Nephron progenitor cell (in vitro differentiated cells): Measurements from ENCODE around the gene OR2S2.
"Not testable (repeated sequence)": the region's sequence is repeated elsewhere in the genome, so short reads cannot be mapped to it uniquely, and the experiment has no call there.

Source experiments
- DNase-seq: peaks from one replicate; pipeline ENCODE4 v3.0.0; 2021
- H3K27ac Mint-ChIP-seq: 2 replicates; pipeline ENCODE4 v1.8.0; 2021; ENCODE audit warnings: mild to moderate bottlenecking, moderate library complexity, mixed read lengths
- H3K27me3 Mint-ChIP-seq: 2 replicates; pipeline ENCODE4 v1.8.0; 2021; ENCODE audit warnings: mild to moderate bottlenecking, low read depth, mixed read lengths; ENCODE audit not compliant: poor library complexity
- H3K36me3 Mint-ChIP-seq: 2 replicates; pipeline ENCODE4 v1.8.0; 2021; ENCODE audit warnings: low read depth, mixed read lengths
- H3K4me1 Mint-ChIP-seq: 2 replicates; pipeline ENCODE4 v1.8.0; 2021; ENCODE audit warnings: mixed read lengths
- H3K4me3 Mint-ChIP-seq: 2 replicates; pipeline ENCODE4 v1.8.0; 2021; ENCODE audit warnings: mild to moderate bottlenecking, moderate library complexity, mixed read lengths
- H3K9me3 Mint-ChIP-seq: 2 replicates; pipeline ENCODE4 v1.8.0; 2021; ENCODE audit warnings: mild to moderate bottlenecking, moderate library complexity, mixed read lengths
- TF ChIP-seq, protein P1 (sequence below): fragments of 200-600 bp; sonication (generic); IDR thresholded peaks from 2 replicates; pipeline ENCODE4 v1.5.0; 2021; ENCODE audit warnings: antibody characterized with exemption

OR2S2 gene

DNA sequence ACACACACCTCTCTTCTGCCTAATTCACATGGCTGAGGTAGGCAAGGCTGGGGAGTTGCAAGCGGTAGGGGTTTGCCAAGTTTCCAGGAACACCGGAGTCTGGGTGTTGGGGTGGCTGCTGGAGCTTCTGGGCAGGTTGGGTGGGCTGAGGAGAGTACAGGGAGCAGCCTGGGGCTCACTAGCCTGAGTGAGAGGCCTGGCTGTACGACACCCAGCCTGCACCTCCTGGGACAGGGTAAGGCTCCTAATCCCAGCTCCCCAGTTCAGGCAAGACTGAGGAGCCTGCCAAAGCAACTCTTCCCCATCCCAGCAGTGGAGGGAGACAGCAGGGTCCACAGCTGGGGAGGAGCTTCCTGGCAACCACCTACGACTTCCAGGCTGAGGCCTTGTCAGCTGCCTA lies 40.7 kb downstream of the OR2S2 start:
- Mint-ChIP-seq H3K27me3 (peaks cover 2% of the 10 kb centered on the region), H3K27ac (no peak overlapping the region), H3K9me3 (no peaks in the 10 kb centered on the region), H3K4me1 (peaks cover 4% of the 10 kb centered on the region), H3K4me3 (no peak overlapping the region), H3K36me3 (no peaks in the 10 kb centered on the region)
- TF ChIP-seq, protein P1, sequence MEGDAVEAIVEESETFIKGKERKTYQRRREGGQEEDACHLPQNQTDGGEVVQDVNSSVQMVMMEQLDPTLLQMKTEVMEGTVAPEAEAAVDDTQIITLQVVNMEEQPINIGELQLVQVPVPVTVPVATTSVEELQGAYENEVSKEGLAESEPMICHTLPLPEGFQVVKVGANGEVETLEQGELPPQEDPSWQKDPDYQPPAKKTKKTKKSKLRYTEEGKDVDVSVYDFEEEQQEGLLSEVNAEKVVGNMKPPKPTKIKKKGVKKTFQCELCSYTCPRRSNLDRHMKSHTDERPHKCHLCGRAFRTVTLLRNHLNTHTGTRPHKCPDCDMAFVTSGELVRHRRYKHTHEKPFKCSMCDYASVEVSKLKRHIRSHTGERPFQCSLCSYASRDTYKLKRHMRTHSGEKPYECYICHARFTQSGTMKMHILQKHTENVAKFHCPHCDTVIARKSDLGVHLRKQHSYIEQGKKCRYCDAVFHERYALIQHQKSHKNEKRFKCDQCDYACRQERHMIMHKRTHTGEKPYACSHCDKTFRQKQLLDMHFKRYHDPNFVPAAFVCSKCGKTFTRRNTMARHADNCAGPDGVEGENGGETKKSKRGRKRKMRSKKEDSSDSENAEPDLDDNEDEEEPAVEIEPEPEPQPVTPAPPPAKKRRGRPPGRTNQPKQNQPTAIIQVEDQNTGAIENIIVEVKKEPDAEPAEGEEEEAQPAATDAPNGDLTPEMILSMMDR, result no peak
- no peak for DNase-seq

DNA sequence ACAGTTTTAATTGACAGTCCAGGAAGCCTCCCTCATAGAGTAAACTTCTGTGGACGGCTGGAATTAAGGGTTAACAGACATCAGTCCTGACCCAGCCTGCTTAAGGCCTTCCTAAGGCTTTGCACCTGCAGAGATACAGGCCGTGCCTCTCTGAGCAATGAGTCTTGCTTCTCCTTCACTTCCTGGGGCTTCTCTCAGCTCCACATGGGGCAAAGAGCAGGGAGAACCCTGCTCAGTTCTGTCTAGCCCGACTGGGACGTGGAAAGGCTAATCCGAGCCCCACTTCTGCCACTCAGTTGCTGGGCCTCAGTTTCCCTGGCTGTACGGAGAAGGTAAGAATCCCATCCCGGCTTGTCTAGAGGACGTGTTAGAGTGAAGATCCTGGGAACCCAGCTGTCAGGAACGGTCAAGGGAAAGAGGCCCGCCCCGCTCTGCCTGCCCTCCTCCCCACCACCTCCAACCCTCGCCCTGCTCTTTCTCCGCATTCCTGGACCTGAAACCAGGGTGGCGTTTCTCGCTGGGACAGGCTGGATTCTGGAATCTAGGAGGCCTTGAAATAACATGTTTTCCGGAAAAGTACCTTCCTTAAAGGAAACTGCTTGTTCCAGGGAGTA lies 42.2 kb downstream of the OR2S2 start:
- Mint-ChIP-seq H3K27ac (no peak overlapping the region), H3K4me1 (peaks cover 8% of the 10 kb centered on the region), H3K36me3 (no peaks in the 10 kb centered on the region), H3K27me3 (peaks cover 2% of the 10 kb centered on the region), H3K9me3 (no peaks in the 10 kb centered on the region), H3K4me3 (no peak overlapping the region)
- DNase-seq, result no peak
- TF ChIP-seq, protein P1, result no peak

DNA sequence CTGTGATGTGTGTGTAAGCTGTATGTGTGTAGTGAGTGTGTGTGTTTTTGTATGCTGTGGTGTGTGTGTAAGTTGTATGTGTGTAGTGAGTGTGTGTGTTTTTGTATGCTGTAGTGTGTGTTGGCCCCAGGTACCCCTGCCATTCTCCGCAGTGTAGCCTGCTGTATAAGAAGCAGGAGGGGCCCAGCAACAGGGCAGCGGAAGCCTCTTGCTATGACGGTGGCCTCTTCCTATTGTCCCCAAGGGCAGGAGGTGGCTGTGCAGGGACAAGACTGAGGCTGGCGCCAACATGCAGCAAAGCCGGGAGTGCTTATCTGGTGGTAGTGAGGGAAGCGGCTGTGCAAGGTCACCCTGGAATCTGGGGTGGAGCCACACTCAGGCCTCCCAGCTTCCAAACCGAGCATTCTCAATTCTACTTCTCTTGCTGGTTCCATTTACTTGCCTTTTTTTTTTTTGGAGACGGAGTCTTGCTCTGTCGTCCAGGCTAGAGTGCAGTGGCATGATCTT lies 43.6 kb downstream of the OR2S2 start:
- Mint-ChIP-seq H3K4me3 (no peak overlapping the region), H3K27ac (no peak overlapping the region), H3K27me3 (peaks cover 2% of the 10 kb centered on the region), H3K9me3 (no peaks in the 10 kb centered on the region), H3K36me3 (no peaks in the 10 kb centered on the region), H3K4me1 (peaks cover 18% of the 10 kb centered on the region)
- DNase-seq, result peak; percentile 54
- TF ChIP-seq, protein P1, result no peak

DNA sequence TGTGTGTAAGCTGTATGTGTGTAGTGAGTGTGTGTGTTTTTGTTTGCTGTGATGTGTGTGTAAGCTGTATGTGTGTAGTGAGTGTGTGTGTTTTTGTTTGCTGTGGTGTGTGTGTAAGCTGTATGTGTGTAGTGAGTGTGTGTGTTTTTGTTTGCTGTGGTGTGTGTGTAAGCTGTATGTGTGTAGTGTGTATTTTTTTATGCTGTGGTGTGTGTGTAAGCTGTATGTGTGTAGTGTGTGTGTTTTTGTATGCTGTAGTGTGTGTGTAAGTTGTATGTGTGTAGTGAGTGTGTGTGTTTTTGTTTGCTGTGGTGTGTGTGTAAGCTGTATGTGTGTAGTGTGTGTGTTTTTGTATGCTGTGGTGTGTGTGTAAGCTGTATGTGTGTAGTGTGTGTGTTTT lies 44.5 kb downstream of the OR2S2 start:
- H3K27ac Mint-ChIP-seq, H3K4me3 Mint-ChIP-seq: not testable (repeated sequence)
- peaks cover 27% of the 10 kb centered on the region for H3K4me1 Mint-ChIP-seq

DNA sequence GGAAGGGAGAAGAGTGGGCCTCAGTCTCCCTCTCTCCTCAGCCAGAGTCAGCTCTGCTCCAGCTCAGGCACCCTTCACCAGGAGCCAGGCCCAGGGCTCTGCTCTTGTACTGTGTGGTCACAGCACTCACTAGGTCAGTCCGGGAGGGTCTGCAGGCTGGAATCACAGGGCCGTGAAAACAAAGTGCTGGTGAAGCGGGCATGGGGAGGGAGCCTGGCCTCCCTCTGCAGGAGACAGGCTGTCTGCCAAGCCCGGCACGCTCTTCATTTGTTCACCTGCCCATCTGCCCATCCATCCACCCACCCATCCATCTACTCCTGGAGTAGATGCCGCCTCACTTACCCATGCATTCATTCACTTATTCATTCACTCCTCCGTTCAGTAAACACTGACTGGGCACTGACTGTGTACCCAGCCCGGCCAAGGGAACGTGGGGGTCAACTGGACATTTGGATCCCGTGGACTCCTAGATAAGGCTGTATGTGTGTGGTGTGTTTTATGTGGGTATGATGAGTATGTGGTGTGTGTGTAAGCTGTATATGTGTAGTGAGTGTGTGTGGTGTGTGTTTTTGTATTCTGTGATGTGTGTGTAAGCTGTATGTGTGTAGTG lies 45.1 kb downstream of the OR2S2 start:
- Mint-ChIP-seq H3K4me3 (no peak overlapping the region), H3K27ac (no peak overlapping the region), H3K9me3 (no peaks in the 10 kb centered on the region), H3K27me3 (peaks cover 2% of the 10 kb centered on the region), H3K4me1 (peaks cover 30% of the 10 kb centered on the region), H3K36me3 (no peaks in the 10 kb centered on the region)
- DNase-seq, result no peak
- TF ChIP-seq, protein P1, result no peak

More for the DNA sequence above, 44.5 kb downstream of the OR2S2 start:
- H3K27me3 Mint-ChIP-seq, H3K36me3 Mint-ChIP-seq, H3K9me3 Mint-ChIP-seq, DNase-seq: not testable (repeated sequence)

DNA sequence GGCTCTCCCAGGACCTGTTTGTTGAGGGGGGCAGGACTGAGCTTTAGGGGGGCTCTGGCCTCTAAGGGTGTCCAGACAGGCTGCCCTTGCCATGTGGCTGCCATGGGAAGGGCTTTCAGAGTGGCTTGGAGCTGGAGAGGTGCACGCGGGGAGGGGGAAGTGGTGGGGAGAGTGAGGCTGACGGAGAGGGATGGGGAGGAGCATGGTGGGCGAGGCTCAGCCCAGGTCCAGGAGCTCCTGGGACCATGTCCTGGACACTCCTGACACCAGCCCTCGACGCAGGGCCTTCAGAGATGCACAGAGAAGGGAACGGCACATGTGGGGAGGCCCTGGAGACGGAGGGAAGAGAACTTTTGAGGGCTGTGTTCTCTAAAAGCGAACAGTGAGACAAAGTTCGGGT lies 46.3 kb downstream of the OR2S2 start:
- H3K27me3 Mint-ChIP-seq, result peaks cover 2% of the 10 kb centered on the region
- peaks cover 41% of the 10 kb centered on the region for H3K4me1 Mint-ChIP-seq
- no peak for DNase-seq
- no peak overlapping the region for H3K4me3 Mint-ChIP-seq
- H3K27ac Mint-ChIP-seq, result no peak overlapping the region
- TF ChIP-seq, protein P1, result no peak
- no peaks in the 10 kb centered on the region for H3K36me3 Mint-ChIP-seq
- H3K9me3 Mint-ChIP-seq, result no peaks in the 10 kb centered on the region
